ENCODE data around the gene CNTN4.

CNTN4 gene

DNA sequence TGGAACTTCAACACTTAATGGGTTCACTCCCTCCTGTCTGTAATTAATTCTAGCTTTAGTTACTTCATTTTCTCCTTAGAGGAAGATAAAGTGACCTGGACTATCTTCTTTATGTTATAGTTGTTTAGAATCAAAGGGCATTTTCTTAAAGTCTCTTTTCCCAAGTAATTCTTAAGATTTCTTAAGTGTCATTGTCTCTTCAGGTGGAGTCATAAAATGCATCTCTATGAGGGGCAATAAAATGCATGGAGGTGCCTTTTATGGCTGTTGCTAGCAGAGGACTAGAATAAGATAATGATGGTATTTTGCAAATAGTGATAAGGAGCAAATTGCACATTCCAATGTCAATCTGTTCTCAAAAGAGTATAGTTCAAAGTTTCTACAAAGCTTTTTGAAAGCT is 34.5 kb downstream of the CNTN4 start:
- Histone ChIP-seq H3K4me1 (ENCODE audit: low read depth, poor library complexity, severe bottlenecking) (no peaks in the 10 kb centered on the region), H4K20me1 (ENCODE audit: insufficient read depth) (no peaks in the 10 kb centered on the region), H3K36me3 (ENCODE audit: insufficient read depth) (no peaks in the 10 kb centered on the region), H3K27ac (no peak overlapping the region), H3K79me2 (ENCODE audit: insufficient read depth, low read depth) (no peaks in the 10 kb centered on the region), H2AFZ (ENCODE audit: low read depth) (no peak overlapping the region), H3K4me2 (no peak overlapping the region), H3K4me3 (IDR thresholded peaks at IDR 0.05; ENCODE audit: insufficient read depth, low read depth, low read length) (no peak overlapping the region), H3K27me3 (ENCODE audit: insufficient read depth, low read depth) (no peaks in the 10 kb centered on the region), H3K9ac (no peak overlapping the region)
- no peak for TF ChIP-seq CTCF (conservative IDR thresholded peaks at IDR 0.05; ENCODE audit: low read depth, low read length)

DNA sequence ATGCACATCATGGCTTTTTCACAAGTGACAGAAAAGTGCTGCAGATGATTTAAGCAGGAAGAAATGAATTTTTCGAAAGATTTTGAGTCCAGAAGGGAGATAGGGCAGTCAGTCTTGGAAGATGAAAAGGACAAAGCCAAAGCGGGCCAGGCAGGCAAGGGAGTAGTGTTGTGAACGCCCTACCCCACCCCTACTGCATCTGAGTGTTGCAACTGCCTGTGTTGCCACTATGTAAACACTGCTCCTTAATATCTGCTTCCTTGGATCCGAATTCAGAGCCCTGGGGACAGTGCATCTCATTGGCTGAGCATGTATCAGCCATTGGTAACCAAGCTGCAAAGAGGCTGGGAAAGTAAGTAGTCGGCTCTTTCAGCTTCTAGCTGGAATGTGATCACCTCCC is 39.0 kb downstream of the CNTN4 start:
- H3K79me2 ChIP-seq (ENCODE audit: insufficient read depth, low read depth) = no peaks in the 10 kb centered on the region
- H3K9ac ChIP-seq = no peak overlapping the region
- no peak overlapping the region for H3K4me2 ChIP-seq
- no peak overlapping the region for H3K27ac ChIP-seq
- H3K36me3 ChIP-seq (ENCODE audit: insufficient read depth) = no peaks in the 10 kb centered on the region
- no peaks in the 10 kb centered on the region for H3K27me3 ChIP-seq (ENCODE audit: insufficient read depth, low read depth)
- TF ChIP-seq CTCF (conservative IDR thresholded peaks at IDR 0.05; ENCODE audit: low read depth, low read length) = no peak
- no peaks in the 10 kb centered on the region for H4K20me1 ChIP-seq (ENCODE audit: insufficient read depth)
- H2AFZ ChIP-seq (ENCODE audit: low read depth) = no peak overlapping the region
- H3K4me3 ChIP-seq (IDR thresholded peaks at IDR 0.05; ENCODE audit: insufficient read depth, low read depth, low read length) = no peak overlapping the region
- H3K4me1 ChIP-seq (ENCODE audit: low read depth, poor library complexity, severe bottlenecking) = no peaks in the 10 kb centered on the region

DNA sequence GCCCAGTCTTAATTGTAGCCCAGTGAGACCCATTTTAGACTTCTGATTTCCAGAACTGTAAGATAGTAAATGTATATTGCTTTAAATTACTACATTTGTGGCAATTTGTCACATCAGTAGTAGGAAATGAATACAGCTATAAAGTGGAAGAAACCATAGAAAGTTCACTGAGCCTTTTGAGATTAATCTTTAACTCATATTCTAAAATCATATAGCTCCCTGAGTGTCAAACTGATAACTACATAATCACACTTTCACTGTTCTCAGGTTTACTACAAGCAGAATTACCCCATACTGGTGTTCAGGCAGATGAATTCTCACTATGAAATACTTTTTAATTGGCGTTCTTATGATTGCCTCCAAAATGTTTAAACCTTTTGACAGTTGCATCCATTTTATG is 42.8 kb downstream of the CNTN4 start:
- Histone ChIP-seq H3K4me3 (IDR thresholded peaks at IDR 0.05; ENCODE audit: insufficient read depth, low read depth, low read length) (no peak overlapping the region), H4K20me1 (ENCODE audit: insufficient read depth) (no peaks in the 10 kb centered on the region), H2AFZ (ENCODE audit: low read depth) (no peak overlapping the region), H3K9ac (no peak overlapping the region), H3K79me2 (ENCODE audit: insufficient read depth, low read depth) (no peaks in the 10 kb centered on the region), H3K27ac (no peak overlapping the region), H3K4me2 (no peak overlapping the region), H3K36me3 (ENCODE audit: insufficient read depth) (no peaks in the 10 kb centered on the region), H3K4me1 (ENCODE audit: low read depth, poor library complexity, severe bottlenecking) (no peaks in the 10 kb centered on the region), H3K27me3 (ENCODE audit: insufficient read depth, low read depth) (no peaks in the 10 kb centered on the region)
- no peak for TF ChIP-seq CTCF (conservative IDR thresholded peaks at IDR 0.05; ENCODE audit: low read depth, low read length)

DNA sequence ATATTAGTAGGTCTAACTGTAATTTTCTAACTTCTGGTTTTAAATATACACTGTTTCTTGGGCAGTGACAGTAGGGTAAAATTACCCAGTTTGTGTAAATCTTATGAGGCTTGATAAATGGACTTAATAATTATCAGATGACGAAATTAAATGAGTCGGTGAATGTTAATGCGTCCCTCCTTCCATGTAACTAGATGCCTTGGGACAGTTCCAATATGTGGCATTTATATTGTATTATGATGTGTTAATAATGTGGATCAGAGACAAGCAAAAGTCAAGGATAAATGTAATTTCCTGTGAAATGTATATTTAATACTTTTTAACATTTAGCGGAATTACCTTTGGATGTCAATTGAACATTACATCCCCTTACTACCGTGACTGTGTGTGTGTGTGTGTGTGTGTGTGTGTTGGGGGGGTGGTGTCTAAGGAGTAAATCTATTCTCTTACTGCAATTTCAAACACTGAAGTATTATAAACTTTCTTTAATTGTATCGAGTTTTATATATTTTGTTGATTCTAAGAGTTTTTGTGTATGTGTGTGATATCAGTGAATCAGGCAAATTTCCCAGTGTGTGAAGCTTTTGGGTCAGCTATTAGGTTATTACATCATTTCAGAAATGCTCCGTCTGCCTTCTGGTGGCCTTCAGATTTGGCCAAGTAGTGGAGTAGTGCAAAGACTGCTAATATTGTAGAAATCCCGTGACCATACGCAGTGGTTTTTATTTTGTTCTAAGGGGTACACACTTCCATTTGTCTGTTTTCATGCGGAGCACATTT is 50.1 kb downstream of the CNTN4 start:
- Histone ChIP-seq H3K79me2 (ENCODE audit: insufficient read depth, low read depth) (no peaks in the 10 kb centered on the region), H3K4me2 (no peak overlapping the region), H3K27ac (no peak overlapping the region), H3K4me1 (ENCODE audit: low read depth, poor library complexity, severe bottlenecking) (no peaks in the 10 kb centered on the region), H3K36me3 (ENCODE audit: insufficient read depth) (no peaks in the 10 kb centered on the region), H2AFZ (ENCODE audit: low read depth) (no peak overlapping the region), H3K4me3 (IDR thresholded peaks at IDR 0.05; ENCODE audit: insufficient read depth, low read depth, low read length) (no peak overlapping the region), H3K9ac (no peak overlapping the region), H4K20me1 (ENCODE audit: insufficient read depth) (no peaks in the 10 kb centered on the region), H3K27me3 (ENCODE audit: insufficient read depth, low read depth) (no peaks in the 10 kb centered on the region)
- TF ChIP-seq CTCF (conservative IDR thresholded peaks at IDR 0.05; ENCODE audit: low read depth, low read length) = no peak

Data from KMS-11 (cell line).